H1 (cell line): ENCODE data around the gene WDR11.

Experiments
- EZH2 ChIP-seq: fragments of 200-600 bp; sonication (generic); IDR thresholded peaks from 2 replicates; pipeline ENCODE4 v1.7.1; 2012; ENCODE audit warnings: low read depth, mild to moderate bottlenecking, moderate library complexity, low read length, inconsistent platforms; ENCODE audit not compliant: severe bottlenecking
- TF ChIP-seq, protein P1 (sequence below): IDR thresholded peaks from 2 replicates; pipeline ENCODE4 v1.6.1; 2012; ENCODE audit warnings: inconsistent platforms

DNA sequence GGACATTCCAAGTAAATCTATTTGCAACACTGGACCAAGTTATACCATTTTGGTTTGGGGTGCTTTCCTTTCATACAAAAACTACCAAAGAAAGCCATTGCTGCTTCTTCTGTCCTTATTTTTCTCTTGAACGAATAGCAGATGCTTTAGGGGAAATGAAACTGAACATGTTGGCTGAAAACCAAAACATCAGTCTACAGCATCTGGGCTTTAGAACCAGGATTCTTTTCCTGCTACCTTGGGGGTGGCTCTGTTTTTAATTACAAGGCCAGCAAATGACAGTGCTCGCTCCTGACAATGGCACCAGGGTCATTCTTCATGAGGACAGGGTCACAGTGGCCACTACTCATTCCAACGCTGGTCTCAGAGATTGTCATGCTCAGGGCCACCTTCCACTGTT, 80.3 kb downstream of the WDR11 start:
- TF ChIP-seq, protein P1, sequence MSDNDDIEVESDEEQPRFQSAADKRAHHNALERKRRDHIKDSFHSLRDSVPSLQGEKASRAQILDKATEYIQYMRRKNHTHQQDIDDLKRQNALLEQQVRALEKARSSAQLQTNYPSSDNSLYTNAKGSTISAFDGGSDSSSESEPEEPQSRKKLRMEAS, result no peak
- no peak for TF ChIP-seq EZH2
